Activated CD4-positive, alpha-beta T cell treated with anti-CD3 and anti-CD28 coated beads, Interleukin-2, Interleukin-4, amounts not matched to agents 100 ng/mL and 50 ng/mL, durations not matched to agents 16 hours and 8 hours (primary cell): Measurements from ENCODE around the gene RTF2.
A peak's percentile ranks its signal among the peaks of the same experiment; 100 is the strongest.

ENCODE experiments used
- DNase-seq: peaks from one replicate; pipeline ENCODE4 v3.0.0-alpha.2; 2020; ENCODE audit warnings: low spot score

The RTF2 gene

GRCh38 chr20:56439771-56440291, 28.6 kb upstream of the RTF2 start:
- no peak for DNase-seq

- peak; percentile 45 for DNase-seq
These were observed 27.9 kb upstream of the RTF2 start for GRCh38 chr20:56440346-56441007.

GRCh38 chr20:56442389-56443365, 25.8 kb upstream of the RTF2 start:
- DNase-seq: no peak

GRCh38 chr20:56443654-56444540, 24.5 kb upstream of the RTF2 start:
- no peak for DNase-seq

- DNase-seq: no peak
These were observed 23.3 kb upstream of the RTF2 start for GRCh38 chr20:56445130-56445529.

- DNase-seq: no peak
These were observed 22.9 kb upstream of the RTF2 start for GRCh38 chr20:56445540-56445939.

- DNase-seq: no peak
These were observed 21.2 kb upstream of the RTF2 start for GRCh38 chr20:56447227-56447626.

GRCh38 chr20:56449459-56449858, 19.0 kb upstream of the RTF2 start:
- DNase-seq: no peak

GRCh38 chr20:56451056-56451765, 17.2 kb upstream of the RTF2 start:
- no peak for DNase-seq

GRCh38 chr20:56453352-56453751, 15.1 kb upstream of the RTF2 start:
- no peak for DNase-seq

GRCh38 chr20:56454754-56455153, 13.7 kb upstream of the RTF2 start:
- peak; percentile 60 for DNase-seq

GRCh38 chr20:56458206-56458821, 10.1 kb upstream of the RTF2 start:
- no peak for DNase-seq

GRCh38 chr20:56460459-56460858, 8.0 kb upstream of the RTF2 start:
- DNase-seq: peak; percentile 55

- no peak for DNase-seq
These were observed 6.9 kb upstream of the RTF2 start for GRCh38 chr20:56461576-56461975.

GRCh38 chr20:56463428-56463827, 5.0 kb upstream of the RTF2 start:
- peak; percentile 40 for DNase-seq

GRCh38 chr20:56465997-56466396, 2.4 kb upstream of the RTF2 start:
- no peak for DNase-seq

- no peak for DNase-seq
These were observed 485 bp upstream of the RTF2 start for GRCh38 chr20:56467968-56468315.

- DNase-seq: no peak
These were observed 636 bp downstream of the RTF2 start for GRCh38 chr20:56469077-56469449.

- no peak for DNase-seq
These were observed 15.5 kb downstream of the RTF2 start for GRCh38 chr20:56483970-56484369.

GRCh38 chr20:56487216-56487615, 18.8 kb downstream of the RTF2 start:
- DNase-seq: no peak

GRCh38 chr20:56488566-56488965, 20.1 kb downstream of the RTF2 start:
- DNase-seq: no peak
